Urinary bladder (tissue), 4 donors: ENCODE data around the gene HSPA5. TPM values are rescaled to one million over a fixed set of nuclear protein-coding genes. Genes with fewer than 3 reads are reported as not detected.
A peak's percentile ranks its signal among the peaks of the same experiment; 100 is the strongest.

Experiments
- DNase-seq: peaks from one replicate; pipeline ENCODE4 v3.0.0-alpha.2; 2015; ENCODE audit errors: extremely low spot score
- H3K27ac ChIP-seq: one replicate; pipeline ENCODE4 v1.5.1; 2013; ENCODE audit warnings: low read depth, mild to moderate bottlenecking, moderate library complexity
- H3K36me3 ChIP-seq: one replicate; pipeline ENCODE4 v1.6.1; 2013; ENCODE audit warnings: mild to moderate bottlenecking, moderate library complexity; ENCODE audit not compliant: insufficient read depth
- H3K4me1 ChIP-seq: one replicate; pipeline ENCODE4 v1.6.1; 2013; ENCODE audit warnings: mild to moderate bottlenecking, moderate library complexity; ENCODE audit not compliant: insufficient read depth
- H3K4me3 ChIP-seq: one replicate; pipeline ENCODE4 v1.5.1; 2013; ENCODE audit warnings: low read depth, low read length
- WGBS: extraction: QIAGEN DNeasy Blood & Tissue Kit; methylation state at CpG from one replicate; pipeline ENCODE4 v1.1.7; 2013; 5-methylcytosine and 5-hydroxymethylcytosine counted together
- polyA plus RNA-seq: library from polyadenylated mRNA; stranded (reverse); fragments of 200-250 nt; gene quantifications from one replicate; pipeline ENCODE4 v1.2.3, GENCODE V29; 2013
- small RNA-seq: library from RNA; depleted of rRNA; stranded (forward); fragments of <200 nt; gene quantifications from one replicate; pipeline ENCODE3, GENCODE V24; 2014
- total RNA-seq: library from RNA; depleted of rRNA; stranded (reverse); fragments of >200 nt; gene quantifications from one replicate; pipeline ENCODE4 v1.2.3, GENCODE V29; 2014
- donor health status: healthy with polysubstance abuse.
- donor health status: healthy.

The HSPA5 gene
- total and polyA plus RNA-seq, 2 donors, result 74.0 to 132 TPM

- H3K4me1 ChIP-seq, result no peaks in the 10 kb centered on the region
- H3K27ac ChIP-seq, result no peak overlapping the region
- WGBS, result 54% methylated on average over 14 of the region's 14 CpGs
- peak overlapping the region; percentile 96 for H3K4me3 ChIP-seq
- DNase-seq, result no peak
- no peaks in the 10 kb centered on the region for H3K36me3 ChIP-seq
Measured at GRCh38 chr9:125190361-125190801, 50.8 kb downstream of the HSPA5 start.

- H3K4me1 ChIP-seq, result no peaks in the 10 kb centered on the region
Measured at GRCh38 chr9:125189361-125190289, 51.5 kb downstream of the HSPA5 start, which contains the start of gene PPP6C. TSS of gene PPP6C (minus strand) at chr9:125189803. CDS start at chr9:125189718, 85 bp downstream.

GRCh38 chr9:125189011-125189360, 52.2 kb downstream of the HSPA5 start:
- 0% methylated on average over 26 of the region's 26 CpGs for WGBS
- peak overlapping the region; percentile 96 for H3K4me3 ChIP-seq
- H3K36me3 ChIP-seq, result no peaks in the 10 kb centered on the region
- H3K4me1 ChIP-seq, result no peaks in the 10 kb centered on the region
- peak overlapping the region; percentile 95 for H3K27ac ChIP-seq
- DNase-seq, result no peak

More at GRCh38 chr9:125189361-125190289, 51.5 kb downstream of the HSPA5 start, which contains the start of gene PPP6C:
- peak; percentile 90 for DNase-seq
- Histone ChIP-seq H3K27ac (peak within 1 kb of the TSS; percentile 95), H3K36me3 (no peaks in the 10 kb centered on the region), H3K4me3 (peak within 1 kb of the TSS; percentile 96)
- WGBS, result under 1% methylated on average over 82 of the region's 82 CpGs

Small RNA genes within 50 kb of the gene (small RNA-seq; reads per million reads assigned to genes)
- gene AL354710.1, result not detected

Other genes with a start within 250 kb of the HSPA5 start
- gene SCAI, start 97.8 kb downstream of the HSPA5 start, total RNA-seq, result 25.1 TPM
- gene SCAI, start 97.8 kb downstream of the HSPA5 start, polyA plus RNA-seq, result 1.8 TPM
- 19.9 TPM for gene PPP6C, start 51.5 kb downstream of the HSPA5 start, total RNA-seq
- gene PPP6C, start 51.5 kb downstream of the HSPA5 start, polyA plus RNA-seq, result 20.8 TPM
- 17.5 TPM for gene RABEPK, start 40.8 kb downstream of the HSPA5 start, total RNA-seq
- 24.4 TPM for gene RABEPK, start 40.8 kb downstream of the HSPA5 start, polyA plus RNA-seq
- gene GAPVD1, start 20.5 kb upstream of the HSPA5 start, total RNA-seq, result 77.6 TPM
- 14.2 TPM for gene GAPVD1, start 20.5 kb upstream of the HSPA5 start, polyA plus RNA-seq